Thyroid gland (tissue), 4 donors: ENCODE results near the gene NCKAP5.

ENCODE experiments used
- CTCF ChIP-seq, 6 experiments: fragments of 200-600 bp in 3 of 6; fragments of 450-650 bp in 3 of 6; sonication (generic) in 3 of 6; IDR thresholded peaks; one replicate each; pipeline ENCODE4 v1.5.1; 2016 to 2019; ENCODE audit warnings: antibody characterized with exemption in 6 of 6, mild to moderate bottlenecking in 2 of 6, inconsistent platforms in 1 of 6, moderate library complexity in 1 of 6
- POLR2A ChIP-seq, 2 donors: fragments of 450-650 bp; IDR thresholded peaks; one replicate each; pipeline ENCODE4 v1.6.1; 2017; ENCODE audit warnings: antibody characterized with exemption in 2 of 2, mild to moderate bottlenecking in 2 of 2, moderate library complexity in 1 of 2

GRCh38 chr2:133422931-133423351, 145.3 kb downstream of the NCKAP5 start:
- TF ChIP-seq CTCF (IDR thresholded peaks at IDR 0.05) (no peak), POLR2A (IDR thresholded peaks at IDR 0.05) (no peak)
